Right atrium auricular region (tissue), 2 donors: ENCODE results near the gene MANEAL. TPM values are rescaled to one million over a fixed set of nuclear protein-coding genes. Genes with fewer than 3 reads are reported as not detected.

Experiments used
- DNase-seq: peaks from one replicate; pipeline ENCODE4 v3.0.0-alpha.2; 2019; ENCODE audit warnings: low spot score
- H3K27ac ChIP-seq, 2 donors: fragments of 200-600 bp; sonication (generic); 1 replicate in 1 of 2; 2 replicates in 1 of 2; pipeline ENCODE4 v1.5.1; 2016 to 2019
- H3K27me3 ChIP-seq, 2 donors: fragments of 200-600 bp; sonication (generic); one replicate each; pipeline versions ENCODE4 v1.5.1 to v1.6.0; 2017 to 2019
- H3K36me3 ChIP-seq: fragments of 200-600 bp; sonication (generic); one replicate; pipeline ENCODE4 v1.5.1; 2016
- H3K4me1 ChIP-seq, 2 donors: fragments of 200-600 bp; sonication (generic); one replicate each; pipeline versions ENCODE4 v1.5.1 to v1.6.0; 2017 to 2019
- H3K4me3 ChIP-seq, 2 donors: fragments of 200-600 bp; sonication (generic); 1 replicate in 1 of 2; 2 replicates in 1 of 2; pipeline ENCODE4 v1.5.1; 2017 to 2019; ENCODE audit warnings: mild to moderate bottlenecking in 1 of 2, moderate library complexity in 1 of 2
- H3K9me3 ChIP-seq, 2 donors: fragments of 200-600 bp; sonication (generic); one replicate each; pipeline ENCODE4 v1.5.1; 2019
- total RNA-seq, 2 donors: library from RNA; depleted of rRNA; stranded (reverse); fragments of >200 nt; gene quantifications; one replicate each; pipeline ENCODE4 v1.1.0, GENCODE V29; 2016
- TF ChIP-seq, protein P1 (sequence below), 2 donors: fragments of 200-600 bp; sonication (generic); IDR thresholded peaks; one replicate each; pipeline ENCODE4 v1.5.1; 2019; ENCODE audit warnings: antibody characterized with exemption in 2 of 2

The MANEAL gene
- total RNA-seq, 2 donors from 2014 or later: 0.67 to 1.0 TPM

- no peak for DNase-seq
- H3K27ac ChIP-seq: no peak overlapping the region
- peaks cover 0 to 4% of the 10 kb centered on the region in 2 donors for H3K4me1 ChIP-seq
- H3K36me3 ChIP-seq: no peaks in the 10 kb centered on the region
- no peaks in the 10 kb centered on the region for H3K9me3 ChIP-seq
- peaks cover 3 to 27% of the 10 kb centered on the region in 2 donors for H3K27me3 ChIP-seq
- no peak overlapping the region for H3K4me3 ChIP-seq
- TF ChIP-seq, protein P1, sequence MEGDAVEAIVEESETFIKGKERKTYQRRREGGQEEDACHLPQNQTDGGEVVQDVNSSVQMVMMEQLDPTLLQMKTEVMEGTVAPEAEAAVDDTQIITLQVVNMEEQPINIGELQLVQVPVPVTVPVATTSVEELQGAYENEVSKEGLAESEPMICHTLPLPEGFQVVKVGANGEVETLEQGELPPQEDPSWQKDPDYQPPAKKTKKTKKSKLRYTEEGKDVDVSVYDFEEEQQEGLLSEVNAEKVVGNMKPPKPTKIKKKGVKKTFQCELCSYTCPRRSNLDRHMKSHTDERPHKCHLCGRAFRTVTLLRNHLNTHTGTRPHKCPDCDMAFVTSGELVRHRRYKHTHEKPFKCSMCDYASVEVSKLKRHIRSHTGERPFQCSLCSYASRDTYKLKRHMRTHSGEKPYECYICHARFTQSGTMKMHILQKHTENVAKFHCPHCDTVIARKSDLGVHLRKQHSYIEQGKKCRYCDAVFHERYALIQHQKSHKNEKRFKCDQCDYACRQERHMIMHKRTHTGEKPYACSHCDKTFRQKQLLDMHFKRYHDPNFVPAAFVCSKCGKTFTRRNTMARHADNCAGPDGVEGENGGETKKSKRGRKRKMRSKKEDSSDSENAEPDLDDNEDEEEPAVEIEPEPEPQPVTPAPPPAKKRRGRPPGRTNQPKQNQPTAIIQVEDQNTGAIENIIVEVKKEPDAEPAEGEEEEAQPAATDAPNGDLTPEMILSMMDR (IDR thresholded peaks at IDR 0.05): no peak
These were observed 31.1 kb upstream of the MANEAL start for GRCh38 chr1:37762516-37762915.

DNA sequence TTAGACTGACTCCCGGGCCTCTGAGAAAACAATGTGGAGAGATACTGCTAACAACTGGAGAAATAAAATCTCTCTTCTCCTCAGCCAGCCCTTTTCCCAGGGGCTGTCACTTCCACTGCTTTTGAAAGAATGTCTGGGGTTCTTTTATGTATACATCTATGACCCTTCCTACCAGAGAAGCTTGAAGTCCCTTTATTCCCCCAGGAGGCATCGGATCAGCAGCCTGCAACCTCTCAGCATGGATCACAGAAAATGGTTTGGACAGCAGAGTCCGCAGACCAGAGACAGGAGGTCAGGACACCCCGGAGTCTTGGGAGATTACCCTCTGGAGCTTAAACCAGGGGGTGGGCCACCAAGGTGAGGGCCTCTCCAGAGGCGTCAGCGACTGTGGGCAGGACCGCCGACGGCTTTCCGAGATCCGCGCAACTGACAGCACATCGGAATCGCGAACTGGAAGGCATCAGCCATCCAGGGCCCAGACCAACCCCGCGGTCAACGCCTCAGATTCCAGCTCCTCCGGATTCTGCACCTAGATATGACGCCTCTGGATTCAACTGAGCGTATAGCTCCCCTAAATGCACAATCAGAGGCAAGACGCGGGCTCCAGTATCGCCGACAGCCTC lies 29.7 kb upstream of the MANEAL start:
- Histone ChIP-seq H3K36me3 (no peaks in the 10 kb centered on the region), H3K27ac (no peak overlapping the region), H3K27me3 (peaks cover 3 to 27% of the 10 kb centered on the region in 2 donors), H3K4me3 (no peak overlapping the region), H3K4me1 (peaks cover 0 to 4% of the 10 kb centered on the region in 2 donors), H3K9me3 (no peaks in the 10 kb centered on the region)
- TF ChIP-seq, protein P1 (IDR thresholded peaks at IDR 0.05): no peak
- DNase-seq: no peak

- no peaks in the 10 kb centered on the region for H3K36me3 ChIP-seq
- DNase-seq: no peak
- TF ChIP-seq, protein P1 (IDR thresholded peaks at IDR 0.05): no peak
- H3K27ac ChIP-seq: no peak overlapping the region
- no peaks in the 10 kb centered on the region for H3K9me3 ChIP-seq
- peaks cover 3 to 27% of the 10 kb centered on the region in 2 donors for H3K27me3 ChIP-seq
- peaks cover 0 to 4% of the 10 kb centered on the region in 2 donors for H3K4me1 ChIP-seq
- no peak overlapping the region for H3K4me3 ChIP-seq
These were observed 29.2 kb upstream of the MANEAL start for GRCh38 chr1:37764414-37764825.

GRCh38 chr1:37764888-37765441 lies 28.7 kb upstream of the MANEAL start, which contains the start of gene EPHA10:
EPHA10 (minus strand) TSS chr1:37765120; CDS start chr1:37765066, 54 bp downstream.
- Histone ChIP-seq H3K9me3 (no peaks in the 10 kb centered on the region), H3K4me1 (peaks cover 0 to 4% of the 10 kb centered on the region in 2 donors), H3K4me3 (no peak within 1 kb of the TSS), H3K27me3 (peaks cover 3 to 27% of the 10 kb centered on the region in 2 donors), H3K27ac (no peak within 1 kb of the TSS), H3K36me3 (no peaks in the 10 kb centered on the region)
- DNase-seq: no peak
- TF ChIP-seq, protein P1 (IDR thresholded peaks at IDR 0.05): no peak

DNA sequence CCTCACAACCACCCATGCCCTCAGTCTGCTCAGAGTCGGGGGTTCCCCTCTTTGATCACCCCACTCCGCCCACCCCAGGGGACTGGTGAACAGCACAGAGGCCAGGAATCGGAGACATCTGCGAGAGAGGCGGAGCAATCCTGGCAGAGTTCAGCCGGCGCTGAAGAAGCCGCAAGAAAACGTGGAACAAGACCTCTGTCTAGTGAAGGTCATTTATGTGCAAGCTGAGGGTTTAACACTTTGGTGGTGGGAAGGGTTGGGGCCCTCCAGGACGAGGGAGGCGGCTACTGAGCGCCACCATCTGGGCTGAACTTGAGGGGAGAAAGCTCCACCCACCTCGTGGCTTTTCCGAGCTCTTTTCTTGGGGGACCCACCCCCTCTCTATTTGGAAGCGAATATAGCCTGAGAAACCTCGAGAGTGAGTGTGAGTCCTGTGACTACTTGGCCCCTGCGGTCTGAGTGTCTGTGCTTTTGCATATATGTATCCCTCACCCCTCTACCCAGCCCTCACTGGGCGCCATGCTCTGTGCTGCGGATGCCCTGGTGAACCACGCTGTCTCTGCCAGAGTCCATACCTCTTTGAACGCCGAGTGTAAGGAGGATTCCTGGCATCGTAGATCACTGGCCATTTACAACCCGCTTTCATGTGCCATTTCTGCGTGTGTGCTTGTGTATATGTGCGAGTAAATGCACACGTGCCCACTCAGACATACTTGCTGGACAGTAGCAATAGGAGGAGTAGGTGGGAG lies 27.6 kb upstream of the MANEAL start:
- peaks cover 0 to 4% of the 10 kb centered on the region in 2 donors for H3K4me1 ChIP-seq
- H3K36me3 ChIP-seq: no peaks in the 10 kb centered on the region
- TF ChIP-seq, protein P1 (IDR thresholded peaks at IDR 0.05): no peak
- DNase-seq: no peak
- no peaks in the 10 kb centered on the region for H3K9me3 ChIP-seq
- no peak overlapping the region for H3K27ac ChIP-seq
- peaks cover 3 to 27% of the 10 kb centered on the region in 2 donors for H3K27me3 ChIP-seq
- no peak overlapping the region for H3K4me3 ChIP-seq
